ENCODE measurements around the gene FAM98B.

DNA sequence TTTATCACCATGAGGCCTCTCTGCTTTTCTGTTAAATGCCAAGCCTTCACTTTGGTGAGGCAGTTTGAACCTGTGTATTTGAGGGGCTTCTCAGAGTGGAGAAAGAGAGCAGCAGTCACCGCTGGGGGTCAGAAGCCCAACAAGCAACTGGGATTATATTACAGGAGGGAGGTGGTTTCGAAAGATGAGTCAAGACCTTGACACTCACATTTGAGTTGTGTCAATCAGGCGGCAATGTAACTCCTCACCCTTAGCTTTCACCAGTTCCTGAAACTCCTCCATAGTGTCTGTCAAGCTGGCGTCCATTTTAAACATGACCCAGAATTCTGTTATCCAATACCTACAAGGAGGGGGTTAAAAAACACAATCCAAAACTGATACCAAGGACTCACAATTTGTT is 64.2 kb downstream of the FAM98B start:
- TF ChIP-seq, protein P1, sequence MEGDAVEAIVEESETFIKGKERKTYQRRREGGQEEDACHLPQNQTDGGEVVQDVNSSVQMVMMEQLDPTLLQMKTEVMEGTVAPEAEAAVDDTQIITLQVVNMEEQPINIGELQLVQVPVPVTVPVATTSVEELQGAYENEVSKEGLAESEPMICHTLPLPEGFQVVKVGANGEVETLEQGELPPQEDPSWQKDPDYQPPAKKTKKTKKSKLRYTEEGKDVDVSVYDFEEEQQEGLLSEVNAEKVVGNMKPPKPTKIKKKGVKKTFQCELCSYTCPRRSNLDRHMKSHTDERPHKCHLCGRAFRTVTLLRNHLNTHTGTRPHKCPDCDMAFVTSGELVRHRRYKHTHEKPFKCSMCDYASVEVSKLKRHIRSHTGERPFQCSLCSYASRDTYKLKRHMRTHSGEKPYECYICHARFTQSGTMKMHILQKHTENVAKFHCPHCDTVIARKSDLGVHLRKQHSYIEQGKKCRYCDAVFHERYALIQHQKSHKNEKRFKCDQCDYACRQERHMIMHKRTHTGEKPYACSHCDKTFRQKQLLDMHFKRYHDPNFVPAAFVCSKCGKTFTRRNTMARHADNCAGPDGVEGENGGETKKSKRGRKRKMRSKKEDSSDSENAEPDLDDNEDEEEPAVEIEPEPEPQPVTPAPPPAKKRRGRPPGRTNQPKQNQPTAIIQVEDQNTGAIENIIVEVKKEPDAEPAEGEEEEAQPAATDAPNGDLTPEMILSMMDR (IDR thresholded peaks at IDR 0.05): no peak
- TF ChIP-seq POLR2A (IDR thresholded peaks at IDR 0.05; ENCODE audit: low read length) (no peak), ZFP36 (IDR thresholded peaks at IDR 0.05; ENCODE audit: borderline replicate concordance, partially characterized antibody) (no peak), ZC3H11A (IDR thresholded peaks at IDR 0.05) (no peak)
